Brain microvascular endothelial cell (primary cell): ENCODE measurements around the gene FXYD2.

Source experiments
- DNase-seq: peaks from one replicate; pipeline ENCODE4 v3.0.0-alpha.2; 2020
- H3K27ac ChIP-seq: fragments of 250-450 bp; sonication (Bioruptor Pico); 2 replicates; pipeline ENCODE4 v1.5.1; 2020; ENCODE audit warnings: mild to moderate bottlenecking, moderate library complexity
- H3K27me3 ChIP-seq: fragments of 250-450 bp; sonication (Bioruptor Pico); replicated peaks from 2 replicates; pipeline ENCODE4 v1.5.1; 2020; ENCODE audit warnings: mild to moderate bottlenecking
- H3K36me3 ChIP-seq: fragments of 250-450 bp; sonication (Bioruptor Pico); replicated peaks from 2 replicates; pipeline ENCODE4 v1.5.1; 2020; ENCODE audit warnings: mild to moderate bottlenecking
- H3K4me3 ChIP-seq: 2 replicates; pipeline ENCODE4 v1.5.1; 2011; ENCODE audit warnings: low read depth, mild to moderate bottlenecking, control low read depth, low read length, moderate library complexity
- CTCF ChIP-seq: IDR thresholded peaks from 2 replicates; pipeline ENCODE4 v1.5.1; 2011; ENCODE audit warnings: low read depth, mild to moderate bottlenecking, moderate library complexity, low read length, control low read depth, inconsistent platforms; ENCODE audit errors: missing control alignments
- in situ Hi-C: cut with HindIII; loops from 2 replicates; pipeline ENCODE4 v1.10.0; 2017; ENCODE audit warnings: low sequenced_read_pairs, low pct_ligation_motif_present

The FXYD2 gene

GRCh38 chr11:117771197-117771596, 53.3 kb downstream of the FXYD2 start:
- H3K27me3 ChIP-seq: no peaks in the 10 kb centered on the region
- H3K27ac ChIP-seq: no peak overlapping the region
- TF ChIP-seq CTCF: no peak
- no peak overlapping the region for H3K4me3 ChIP-seq
- no peaks in the 10 kb centered on the region for H3K36me3 ChIP-seq
- in situ Hi-C loops: no loop called here
- no peak for DNase-seq

- Histone ChIP-seq H3K27me3 (no peaks in the 10 kb centered on the region), H3K27ac (no peak overlapping the region), H3K36me3 (no peaks in the 10 kb centered on the region), H3K4me3 (no peak overlapping the region)
- in situ Hi-C loops: no loop called here
- no peak for DNase-seq
- no peak for TF ChIP-seq CTCF
Measured at GRCh38 chr11:117770061-117770460, 54.5 kb downstream of the FXYD2 start.
